ENCODE results near the gene COL4A2.
"Not testable (repeated sequence)": the region's sequence is repeated elsewhere in the genome, so short reads cannot be mapped to it uniquely, and the experiment has no call there.

COL4A2 gene

GRCh38 chr13:110483386-110483968 is 176.4 kb downstream of the COL4A2 start:
- DNase-seq, result no peak

- DNase-seq, result no peak
Observed at GRCh38 chr13:110484290-110485048, 177.4 kb downstream of the COL4A2 start.

GRCh38 chr13:110485604-110486003 is 178.5 kb downstream of the COL4A2 start:
- DNase-seq, result no peak

GRCh38 chr13:110486061-110486715 is 179.1 kb downstream of the COL4A2 start:
- DNase-seq, result no peak

GRCh38 chr13:110486880-110487279 is 179.8 kb downstream of the COL4A2 start:
- not testable (repeated sequence) for DNase-seq

GRCh38 chr13:110490009-110490770 is 183.1 kb downstream of the COL4A2 start:
- DNase-seq, result no peak

- no peak for DNase-seq
Observed at GRCh38 chr13:110491869-110492678, 185.0 kb downstream of the COL4A2 start.

GRCh38 chr13:110492679-110493593 is 185.9 kb downstream of the COL4A2 start:
- no peak for DNase-seq

GRCh38 chr13:110493613-110494012 is 186.5 kb downstream of the COL4A2 start:
- DNase-seq, result no peak

- no peak for DNase-seq
Observed at GRCh38 chr13:110495376-110495775, 188.3 kb downstream of the COL4A2 start.

- no peak for DNase-seq
Observed at GRCh38 chr13:110495881-110496280, 188.8 kb downstream of the COL4A2 start.

GRCh38 chr13:110496281-110496680 is 189.2 kb downstream of the COL4A2 start:
- no peak for DNase-seq

GRCh38 chr13:110497003-110497402 is 189.9 kb downstream of the COL4A2 start:
- DNase-seq, result no peak

GRCh38 chr13:110497896-110498295 is 190.8 kb downstream of the COL4A2 start:
- DNase-seq, result not testable (repeated sequence)

GRCh38 chr13:110498327-110498726 is 191.2 kb downstream of the COL4A2 start:
- no peak for DNase-seq

GRCh38 chr13:110498765-110499164 is 191.7 kb downstream of the COL4A2 start:
- no peak for DNase-seq

GRCh38 chr13:110499621-110500281 is 192.7 kb downstream of the COL4A2 start:
- DNase-seq, result no peak

- no peak for DNase-seq
Observed at GRCh38 chr13:110500341-110500740, 193.3 kb downstream of the COL4A2 start.

GRCh38 chr13:110501188-110501587 is 194.1 kb downstream of the COL4A2 start:
- no peak for DNase-seq

- no peak for DNase-seq
Observed at GRCh38 chr13:110503037-110503901, 196.2 kb downstream of the COL4A2 start.
